KMS-11 (cell line): ENCODE measurements around the gene NEDD4L.

Source experiments
- H2AFZ ChIP-seq: fragments of 200-600 bp; sonication (generic); 2 replicates; pipeline ENCODE4 v1.6.1; 2016; ENCODE audit warnings: antibody characterized with exemption, mixed run types, low read depth
- H3K27ac ChIP-seq: fragments of 200-600 bp; sonication (generic); 2 replicates; pipeline ENCODE4 v1.6.1; 2016; ENCODE audit warnings: mild to moderate bottlenecking, mixed run types
- H3K27me3 ChIP-seq: fragments of 200-600 bp; sonication (generic); 2 replicates; pipeline ENCODE4 v1.6.1; 2017; ENCODE audit warnings: mild to moderate bottlenecking, low read depth, mixed run types, moderate library complexity; ENCODE audit not compliant: insufficient read depth
- H3K36me3 ChIP-seq: fragments of 200-600 bp; sonication (generic); 2 replicates; pipeline ENCODE4 v1.6.1; 2017; ENCODE audit warnings: mild to moderate bottlenecking, mixed run types; ENCODE audit not compliant: insufficient read depth
- H3K4me1 ChIP-seq: fragments of 200-600 bp; sonication (generic); 2 replicates; pipeline ENCODE4 v1.6.1; 2016; ENCODE audit warnings: mild to moderate bottlenecking, low read depth, mixed run types; ENCODE audit not compliant: poor library complexity, severe bottlenecking
- H3K4me2 ChIP-seq: fragments of 200-600 bp; sonication (generic); 2 replicates; pipeline ENCODE4 v1.7.0; 2016; ENCODE audit warnings: mild to moderate bottlenecking, mixed run types
- H3K4me3 ChIP-seq: fragments of 200-600 bp; sonication (generic); IDR thresholded peaks from 2 replicates; pipeline ENCODE4 v1.6.1; 2017; ENCODE audit warnings: low read depth, low read length, mixed read lengths; ENCODE audit not compliant: insufficient read depth
- H3K79me2 ChIP-seq: fragments of 200-600 bp; sonication (generic); 2 replicates; pipeline ENCODE4 v1.6.1; 2016; ENCODE audit warnings: low read depth, mixed run types; ENCODE audit not compliant: insufficient read depth
- H3K9ac ChIP-seq: fragments of 200-600 bp; sonication (generic); 2 replicates; pipeline ENCODE4 v1.6.1; 2016; ENCODE audit warnings: mild to moderate bottlenecking, mixed run types
- H4K20me1 ChIP-seq: fragments of 200-600 bp; sonication (generic); 2 replicates; pipeline ENCODE4 v1.6.1; 2016; ENCODE audit warnings: mild to moderate bottlenecking, mixed run types; ENCODE audit not compliant: insufficient read depth
- CTCF ChIP-seq: fragments of 200-600 bp; sonication (generic); conservative IDR thresholded peaks from 2 replicates; pipeline ENCODE4 v1.6.1; 2017; ENCODE audit warnings: low read depth, mild to moderate bottlenecking, antibody characterized with exemption, low read length, moderate library complexity, mixed read lengths

The NEDD4L gene

GRCh38 chr18:58267493-58267892, 223.5 kb downstream of the NEDD4L start:
- Histone ChIP-seq H3K27ac (no peak overlapping the region), H3K36me3 (no peaks in the 10 kb centered on the region), H2AFZ (no peak overlapping the region), H3K4me2 (no peak overlapping the region), H3K79me2 (no peaks in the 10 kb centered on the region), H3K9ac (no peak overlapping the region), H3K4me3 (no peak overlapping the region), H3K27me3 (no peaks in the 10 kb centered on the region), H3K4me1 (peaks cover 18% of the 10 kb centered on the region), H4K20me1 (no peaks in the 10 kb centered on the region)
- TF ChIP-seq CTCF: no peak

DNA sequence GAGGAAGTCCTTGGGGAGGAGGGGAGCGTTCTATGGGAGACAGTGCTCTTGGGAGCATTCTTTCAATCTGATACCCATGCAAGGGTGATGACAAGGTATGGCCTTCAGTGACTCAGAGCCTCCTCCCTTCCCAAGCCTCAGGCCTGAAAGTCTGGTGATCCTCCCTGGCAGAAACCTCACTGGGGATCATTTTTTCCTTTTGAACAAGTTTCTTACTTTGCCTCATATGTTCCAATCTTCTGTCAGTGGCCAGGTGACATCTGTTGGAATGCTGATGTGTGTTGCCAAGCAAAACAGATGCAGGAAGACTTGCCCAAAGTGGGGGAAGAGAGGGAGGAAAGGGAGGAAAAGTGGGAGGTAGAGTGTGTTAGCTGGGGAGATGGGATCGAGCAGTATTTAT, 224.8 kb downstream of the NEDD4L start:
- Histone ChIP-seq H3K4me1 (peaks cover 22% of the 10 kb centered on the region), H3K9ac (no peak overlapping the region), H3K79me2 (no peaks in the 10 kb centered on the region), H3K36me3 (no peaks in the 10 kb centered on the region), H3K27ac (no peak overlapping the region), H3K27me3 (no peaks in the 10 kb centered on the region), H2AFZ (no peak overlapping the region), H4K20me1 (no peaks in the 10 kb centered on the region), H3K4me3 (no peak overlapping the region), H3K4me2 (no peak overlapping the region)
- no peak for TF ChIP-seq CTCF

DNA sequence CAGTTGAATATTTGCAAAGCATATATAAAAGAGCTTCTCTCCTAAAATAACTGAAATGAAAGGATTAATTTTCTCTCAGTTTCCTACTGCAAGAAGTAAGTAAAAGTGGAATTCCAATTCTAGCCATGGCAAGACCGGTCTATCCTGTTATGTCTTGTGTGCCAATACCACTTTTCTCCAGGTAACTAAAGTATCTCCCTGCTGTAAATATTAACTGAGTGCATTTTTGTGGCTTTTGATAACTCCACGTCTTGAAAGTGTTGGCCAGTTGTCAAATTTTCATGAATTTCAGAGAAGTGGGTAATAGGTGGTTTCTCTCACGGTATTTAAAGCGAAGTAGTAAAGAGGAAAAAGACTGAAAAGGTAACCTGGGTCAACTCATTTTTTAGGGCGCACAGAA, 225.9 kb downstream of the NEDD4L start:
- H3K79me2 ChIP-seq: no peaks in the 10 kb centered on the region

DNA sequence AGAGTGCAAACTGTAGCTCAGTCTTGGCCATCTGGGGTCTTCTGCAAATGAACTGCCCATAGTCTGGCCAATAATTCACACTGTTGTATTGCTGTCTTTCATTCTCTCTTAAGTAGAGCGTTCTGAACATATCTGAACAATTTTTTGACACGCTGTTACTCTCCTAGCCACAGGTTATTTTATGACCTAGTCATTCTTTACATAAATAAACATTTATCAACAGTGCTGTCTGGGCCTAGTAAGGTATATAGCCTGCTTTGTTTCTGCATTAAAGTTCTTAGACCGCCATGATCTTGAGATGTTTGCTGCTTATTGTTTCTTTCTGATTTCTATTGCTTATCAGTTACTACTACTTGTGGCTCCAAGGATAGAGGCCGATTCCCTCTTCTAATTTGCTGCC, 226.4 kb downstream of the NEDD4L start:
- Histone ChIP-seq H3K27ac (no peak overlapping the region), H3K4me1 (peaks cover 22% of the 10 kb centered on the region), H4K20me1 (no peaks in the 10 kb centered on the region), H3K4me2 (no peak overlapping the region), H3K36me3 (no peaks in the 10 kb centered on the region), H3K27me3 (no peaks in the 10 kb centered on the region), H3K79me2 (no peaks in the 10 kb centered on the region), H3K9ac (no peak overlapping the region), H2AFZ (no peak overlapping the region), H3K4me3 (no peak overlapping the region)
- TF ChIP-seq CTCF: no peak

More for the DNA sequence above, 225.9 kb downstream of the NEDD4L start:
- H3K4me2 ChIP-seq: no peak overlapping the region
- H3K27me3 ChIP-seq: no peaks in the 10 kb centered on the region
- H4K20me1 ChIP-seq: no peaks in the 10 kb centered on the region
- H2AFZ ChIP-seq: no peak overlapping the region
- H3K9ac ChIP-seq: no peak overlapping the region
- TF ChIP-seq CTCF: no peak
- H3K4me1 ChIP-seq: peaks cover 22% of the 10 kb centered on the region
- no peak overlapping the region for H3K27ac ChIP-seq
- H3K36me3 ChIP-seq: no peaks in the 10 kb centered on the region
- no peak overlapping the region for H3K4me3 ChIP-seq
